Chondrocyte (in vitro differentiated cells): Measurements from ENCODE around the gene SGCG. TPM values are rescaled to one million over a fixed set of nuclear protein-coding genes. Genes with fewer than 3 reads are reported as not detected.

Source experiments
- DNase-seq: peaks from one replicate; pipeline ENCODE4 v3.0.0; 2021; ENCODE audit warnings: mixed read lengths, low spot score
- H3K27ac Mint-ChIP-seq: one replicate; pipeline ENCODE4 v1.8.0; 2021; ENCODE audit warnings: mild to moderate bottlenecking, moderate library complexity, mixed read lengths; ENCODE audit not compliant: unreplicated experiment
- H3K27me3 Mint-ChIP-seq: 2 replicates; pipeline ENCODE4 v1.8.0; 2021; ENCODE audit warnings: low read depth, mixed read lengths
- H3K36me3 Mint-ChIP-seq: 2 replicates; pipeline ENCODE4 v1.8.0; 2021; ENCODE audit warnings: low read depth, mixed read lengths
- H3K4me1 Mint-ChIP-seq: 2 replicates; pipeline ENCODE4 v1.8.0; 2021; ENCODE audit warnings: low read depth, mild to moderate bottlenecking, mixed read lengths
- H3K4me3 Mint-ChIP-seq: one replicate; pipeline ENCODE4 v1.8.0; 2021; ENCODE audit warnings: mild to moderate bottlenecking, moderate library complexity, mixed read lengths; ENCODE audit not compliant: unreplicated experiment
- H3K9me3 Mint-ChIP-seq: 2 replicates; pipeline ENCODE4 v1.8.0; 2021; ENCODE audit warnings: low read depth, mixed read lengths
- total RNA-seq: library from RNA; stranded (reverse); gene quantifications from 3 replicates; pipeline ENCODE4 v1.2.1, GENCODE V29; 2021
- TF ChIP-seq, protein P1 (sequence below): fragments of 200-600 bp; sonication (generic); IDR thresholded peaks from 2 replicates; pipeline ENCODE4 v1.5.0; 2021; ENCODE audit warnings: antibody characterized with exemption, mild to moderate bottlenecking, moderate library complexity

Gene SGCG
- total RNA-seq, 1 donor from 2014 or later, result 12.8 TPM

- Mint-ChIP-seq H3K27me3 (peaks cover 3% of the 10 kb centered on the region), H3K9me3 (no peaks in the 10 kb centered on the region), H3K4me1 (peaks cover 8% of the 10 kb centered on the region), H3K36me3 (no peaks in the 10 kb centered on the region), H3K27ac (no peak overlapping the region), H3K4me3 (no peak overlapping the region)
- TF ChIP-seq, protein P1, sequence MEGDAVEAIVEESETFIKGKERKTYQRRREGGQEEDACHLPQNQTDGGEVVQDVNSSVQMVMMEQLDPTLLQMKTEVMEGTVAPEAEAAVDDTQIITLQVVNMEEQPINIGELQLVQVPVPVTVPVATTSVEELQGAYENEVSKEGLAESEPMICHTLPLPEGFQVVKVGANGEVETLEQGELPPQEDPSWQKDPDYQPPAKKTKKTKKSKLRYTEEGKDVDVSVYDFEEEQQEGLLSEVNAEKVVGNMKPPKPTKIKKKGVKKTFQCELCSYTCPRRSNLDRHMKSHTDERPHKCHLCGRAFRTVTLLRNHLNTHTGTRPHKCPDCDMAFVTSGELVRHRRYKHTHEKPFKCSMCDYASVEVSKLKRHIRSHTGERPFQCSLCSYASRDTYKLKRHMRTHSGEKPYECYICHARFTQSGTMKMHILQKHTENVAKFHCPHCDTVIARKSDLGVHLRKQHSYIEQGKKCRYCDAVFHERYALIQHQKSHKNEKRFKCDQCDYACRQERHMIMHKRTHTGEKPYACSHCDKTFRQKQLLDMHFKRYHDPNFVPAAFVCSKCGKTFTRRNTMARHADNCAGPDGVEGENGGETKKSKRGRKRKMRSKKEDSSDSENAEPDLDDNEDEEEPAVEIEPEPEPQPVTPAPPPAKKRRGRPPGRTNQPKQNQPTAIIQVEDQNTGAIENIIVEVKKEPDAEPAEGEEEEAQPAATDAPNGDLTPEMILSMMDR, result no peak
- DNase-seq, result no peak
Observed at GRCh38 chr13:23146006-23146405, 34.8 kb upstream of the SGCG start.

GRCh38 chr13:23146811-23147625 is 33.8 kb upstream of the SGCG start:
- Mint-ChIP-seq H3K36me3 (no peaks in the 10 kb centered on the region), H3K9me3 (no peaks in the 10 kb centered on the region), H3K27me3 (peaks cover 3% of the 10 kb centered on the region), H3K27ac (no peak overlapping the region), H3K4me1 (peaks cover 8% of the 10 kb centered on the region), H3K4me3 (no peak overlapping the region)
- TF ChIP-seq, protein P1, result no peak
- no peak for DNase-seq

- no peak overlapping the region for H3K4me3 Mint-ChIP-seq
- peaks cover 2% of the 10 kb centered on the region for H3K9me3 Mint-ChIP-seq
- TF ChIP-seq, protein P1, result no peak
- peaks cover 8% of the 10 kb centered on the region for H3K4me1 Mint-ChIP-seq
- H3K27me3 Mint-ChIP-seq, result peaks cover 3% of the 10 kb centered on the region
- H3K27ac Mint-ChIP-seq, result no peak overlapping the region
- no peaks in the 10 kb centered on the region for H3K36me3 Mint-ChIP-seq
- no peak for DNase-seq
Observed at GRCh38 chr13:23147827-23148226, 33.0 kb upstream of the SGCG start.

DNA sequence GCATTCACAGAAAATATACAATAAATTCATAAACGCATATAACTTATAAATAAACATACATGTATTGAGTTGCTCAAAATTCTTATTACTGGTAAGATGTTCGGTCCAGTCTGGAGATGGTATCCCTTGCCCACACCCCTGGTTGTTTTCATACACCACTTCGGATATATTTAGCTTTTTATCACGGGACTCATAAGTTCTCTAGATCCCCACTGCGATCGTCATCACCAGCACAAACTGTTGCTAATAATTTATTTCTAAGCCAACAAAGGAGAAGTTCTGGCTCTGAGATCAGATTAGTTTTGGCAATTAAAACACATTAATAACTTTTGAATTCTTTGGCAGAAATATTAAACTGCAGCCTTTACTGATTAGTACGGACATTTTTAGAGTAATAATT is 23.0 kb upstream of the SGCG start:
- H3K27me3 Mint-ChIP-seq, result no peaks in the 10 kb centered on the region
- H3K4me1 Mint-ChIP-seq, result peaks cover 19% of the 10 kb centered on the region
- H3K27ac Mint-ChIP-seq, result no peak overlapping the region
- no peak overlapping the region for H3K4me3 Mint-ChIP-seq
- no peak for DNase-seq
- peaks cover 11% of the 10 kb centered on the region for H3K9me3 Mint-ChIP-seq
- TF ChIP-seq, protein P1, result no peak
- H3K36me3 Mint-ChIP-seq, result peaks cover 2% of the 10 kb centered on the region

DNA sequence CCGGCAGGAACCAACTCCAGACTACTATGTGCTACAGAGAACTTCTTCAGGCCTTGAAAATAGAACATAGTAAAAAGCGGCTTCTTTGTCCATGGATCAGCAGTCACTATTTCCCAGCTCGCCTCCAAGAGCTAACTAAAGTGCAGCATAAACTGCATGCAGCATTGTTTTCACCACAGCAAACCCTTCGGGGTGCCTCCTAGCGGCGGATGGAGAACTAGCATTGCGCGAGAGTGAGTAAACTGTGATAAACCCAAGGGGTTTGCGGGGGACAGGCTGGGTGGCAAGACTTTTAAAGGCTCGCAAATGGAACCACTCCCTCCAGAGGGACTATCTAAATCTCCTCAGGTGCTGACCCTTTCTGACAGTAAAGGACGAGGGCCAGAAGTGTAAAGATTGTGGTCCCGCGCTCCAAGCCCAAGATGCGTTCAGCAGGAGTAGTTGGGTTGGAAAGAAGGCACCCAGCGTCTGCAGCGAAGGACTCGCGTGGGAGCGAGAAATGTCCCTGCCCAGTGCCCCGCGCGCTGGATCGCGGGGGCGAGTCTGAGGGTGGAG is 21.5 kb upstream of the SGCG start:
- Mint-ChIP-seq H3K36me3 (no peaks in the 10 kb centered on the region), H3K9me3 (no peaks in the 10 kb centered on the region)

More for the DNA sequence above, 21.5 kb upstream of the SGCG start:
- Mint-ChIP-seq H3K27me3 (no peaks in the 10 kb centered on the region), H3K4me1 (peaks cover 19% of the 10 kb centered on the region), H3K4me3 (peak overlapping the region; percentile 97), H3K27ac (no peak overlapping the region)
- TF ChIP-seq, protein P1, result peak; percentile 93
- DNase-seq, result no peak
